CD14-positive monocyte (primary cell): ENCODE measurements around the gene HOXB4. TPM values are rescaled to one million over a fixed set of nuclear protein-coding genes. Genes with fewer than 3 reads are reported as not detected.

Experiments
- DNase-seq, 3 donors: peaks; one replicate each; pipeline ENCODE4 v3.0.0-alpha.2; 2011 to 2022
- H2AFZ ChIP-seq: 2 replicates; pipeline ENCODE4 v1.6.0; 2012; ENCODE audit warnings: mild to moderate bottlenecking, low read depth, low read length, inconsistent platforms; ENCODE audit not compliant: insufficient read depth, poor library complexity, severe bottlenecking
- H3K27ac ChIP-seq, 2 donors: 1 replicate in 1 of 2; 2 replicates in 1 of 2; pipeline ENCODE4 v1.5.1; 2012 to 2013; ENCODE audit warnings: low read length in 2 of 2, control low read depth in 1 of 2, inconsistent platforms in 1 of 2, low read depth in 1 of 2, mild to moderate bottlenecking in 1 of 2
- H3K27me3 ChIP-seq, 2 donors: one replicate each; pipeline versions ENCODE4 v1.6.0 to v1.6.1; 2011 to 2013; ENCODE audit warnings: low read length in 2 of 2; ENCODE audit not compliant: control insufficient read depth in 2 of 2, insufficient read depth in 2 of 2
- H3K36me3 ChIP-seq, 2 donors: replicated peaks in 1 of 2; 1 replicate in 1 of 2; 2 replicates in 1 of 2; pipeline versions ENCODE4 v1.5.1 to v1.6.1; 2012 to 2013; ENCODE audit warnings: low read length in 2 of 2, control low read depth in 1 of 2, inconsistent platforms in 1 of 2, mild to moderate bottlenecking in 1 of 2; ENCODE audit not compliant: insufficient read depth in 2 of 2, control insufficient read depth in 1 of 2
- H3K4me1 ChIP-seq, 2 donors: 1 replicate in 1 of 2; 2 replicates in 1 of 2; pipeline versions ENCODE4 v1.5.1 to v1.6.1; 2012 to 2013; ENCODE audit warnings: low read length in 2 of 2, control low read depth in 1 of 2, inconsistent platforms in 1 of 2, mild to moderate bottlenecking in 1 of 2, moderate library complexity in 1 of 2; ENCODE audit not compliant: insufficient read depth in 2 of 2, control insufficient read depth in 1 of 2
- H3K4me2 ChIP-seq: replicated peaks from 2 replicates; pipeline ENCODE3; 2012; ENCODE audit warnings: low read length, moderate library complexity, mild to moderate bottlenecking; ENCODE audit not compliant: poor library complexity, severe bottlenecking; ENCODE audit errors: extremely low read depth
- H3K4me3 ChIP-seq, 3 experiments: fragments of 200-600 bp in 1 of 3; sonication (generic) in 1 of 3; replicated peaks in 1 of 3; 1 replicate in 2 of 3; 2 replicates in 1 of 3; pipeline ENCODE4 v1.5.1; 2011 to 2013; ENCODE audit warnings: low read length in 3 of 3, mild to moderate bottlenecking in 3 of 3, control low read depth in 2 of 3, low read depth in 2 of 3, inconsistent platforms in 1 of 3, moderate library complexity in 1 of 3
- H3K79me2 ChIP-seq: 2 replicates; pipeline ENCODE4 v1.6.0; 2012; ENCODE audit warnings: mild to moderate bottlenecking, control low read depth, inconsistent platforms, low read length, moderate library complexity; ENCODE audit not compliant: insufficient read depth
- H3K9ac ChIP-seq: 2 replicates; pipeline ENCODE4 v1.6.0; 2017; ENCODE audit warnings: low read length, mild to moderate bottlenecking; ENCODE audit not compliant: insufficient read depth, poor library complexity, severe bottlenecking
- H3K9me3 ChIP-seq, 2 donors: replicated peaks in 1 of 2; 1 replicate in 1 of 2; 2 replicates in 1 of 2; pipeline versions ENCODE4 v1.5.1 to v1.6.1; 2012 to 2013; ENCODE audit warnings: low read length in 2 of 2, control low read depth in 1 of 2; ENCODE audit not compliant: control insufficient read depth in 1 of 2, insufficient read depth in 1 of 2
- H4K20me1 ChIP-seq: 2 replicates; pipeline ENCODE4 v1.6.0; 2012; ENCODE audit warnings: mild to moderate bottlenecking, low read length, control low read depth, moderate library complexity; ENCODE audit not compliant: insufficient read depth
- H3K27ac Mint-ChIP-seq, 7 donors: one replicate each; pipeline ENCODE4 v1.8.0; 2020; ENCODE audit warnings: mild to moderate bottlenecking in 7 of 7, mixed read lengths in 7 of 7, moderate library complexity in 6 of 7, inconsistent platforms in 2 of 7
- H3K27me3 Mint-ChIP-seq, 3 donors: one replicate each; pipeline ENCODE4 v1.8.0; 2021 to 2022; ENCODE audit warnings: low read depth in 3 of 3, mild to moderate bottlenecking in 3 of 3, mixed read lengths in 3 of 3, moderate library complexity in 3 of 3, inconsistent platforms in 1 of 3
- H3K36me3 Mint-ChIP-seq, 2 donors: one replicate each; pipeline ENCODE4 v1.8.0; 2020; ENCODE audit warnings: mixed read lengths in 2 of 2, inconsistent platforms in 1 of 2, mild to moderate bottlenecking in 1 of 2
- H3K4me1 Mint-ChIP-seq: one replicate; pipeline ENCODE4 v1.8.0; 2020; ENCODE audit warnings: mild to moderate bottlenecking, mixed read lengths
- H3K4me3 Mint-ChIP-seq, 2 donors: one replicate each; pipeline ENCODE4 v1.8.0; 2020; ENCODE audit warnings: mild to moderate bottlenecking in 2 of 2, mixed read lengths in 2 of 2, moderate library complexity in 1 of 2
- H3K9me3 Mint-ChIP-seq, 7 donors: one replicate each; pipeline ENCODE4 v1.8.0; 2020 to 2022; ENCODE audit warnings: mixed read lengths in 7 of 7, mild to moderate bottlenecking in 6 of 7, moderate library complexity in 6 of 7, inconsistent platforms in 2 of 7
- WGBS: methylation state at CpG from one replicate; pipeline ENCODE4 v1.1.5; 2013; ENCODE audit warnings: missing lambda C conversion rate; ENCODE audit not compliant: insufficient coverage; 5-methylcytosine and 5-hydroxymethylcytosine counted together
- intact Hi-C, 2 donors: fragments of 100-400 bp; cut with micrococcal nuclease; formaldehyde crosslinking; loops; one replicate each; pipeline versions ENCODE4 v1.15.0 to v1.15.1; 2023
- polyA plus RNA-seq, 3 donors: library from polyadenylated mRNA; depleted of rRNA in 1 of 3; unstranded in 2 of 3; stranded (reverse) in 1 of 3; fragments of 300-500 nt in 2 of 3; fragments of >200 nt in 1 of 3; fragmentation: Illumina TruSeq in 2 of 3; gene quantifications; 1 replicate in 2 of 3; 2 replicates in 1 of 3; pipeline ENCODE4 v1.2.3, GENCODE V29; 2012 to 2021
- TF ChIP-seq, protein P1 (sequence below): fragments of 200-600 bp; IDR thresholded peaks from one replicate; pipeline ENCODE4 v1.8.0; 2022; ENCODE audit warnings: antibody characterized with exemption, mild to moderate bottlenecking

The HOXB4 gene
- polyA plus RNA-seq, 3 donors, result 0.16 TPM; not detected in 2

- H3K9me3 ChIP-seq, result peaks cover 0 to 24% of the 10 kb centered on the region in 2 donors
- H3K9ac ChIP-seq, result no peak overlapping the region
- Mint-ChIP-seq H3K9me3 (peaks cover 4 to 45% (median 27%) of the 10 kb centered on the region in 7 donors), H3K27me3 (peaks cover 86 to 95% (median 90%) of the 10 kb centered on the region in 3 donors), H3K4me3 (peak overlapping the region; percentile 31 to 94), H3K4me1 (peaks cover 49% of the 10 kb centered on the region), H3K36me3 (peaks cover 13 to 21% of the 10 kb centered on the region in 2 donors), H3K27ac (no peak overlapping the region)
- WGBS, result 13% methylated on average over 7 of the region's 26 CpGs
- no peaks in the 10 kb centered on the region for H4K20me1 ChIP-seq
- peaks cover 77 to 93% of the 10 kb centered on the region in 2 donors for H3K27me3 ChIP-seq
- intact Hi-C loops, result no loop called here
- no peaks in the 10 kb centered on the region for H3K79me2 ChIP-seq
- TF ChIP-seq, protein P1, sequence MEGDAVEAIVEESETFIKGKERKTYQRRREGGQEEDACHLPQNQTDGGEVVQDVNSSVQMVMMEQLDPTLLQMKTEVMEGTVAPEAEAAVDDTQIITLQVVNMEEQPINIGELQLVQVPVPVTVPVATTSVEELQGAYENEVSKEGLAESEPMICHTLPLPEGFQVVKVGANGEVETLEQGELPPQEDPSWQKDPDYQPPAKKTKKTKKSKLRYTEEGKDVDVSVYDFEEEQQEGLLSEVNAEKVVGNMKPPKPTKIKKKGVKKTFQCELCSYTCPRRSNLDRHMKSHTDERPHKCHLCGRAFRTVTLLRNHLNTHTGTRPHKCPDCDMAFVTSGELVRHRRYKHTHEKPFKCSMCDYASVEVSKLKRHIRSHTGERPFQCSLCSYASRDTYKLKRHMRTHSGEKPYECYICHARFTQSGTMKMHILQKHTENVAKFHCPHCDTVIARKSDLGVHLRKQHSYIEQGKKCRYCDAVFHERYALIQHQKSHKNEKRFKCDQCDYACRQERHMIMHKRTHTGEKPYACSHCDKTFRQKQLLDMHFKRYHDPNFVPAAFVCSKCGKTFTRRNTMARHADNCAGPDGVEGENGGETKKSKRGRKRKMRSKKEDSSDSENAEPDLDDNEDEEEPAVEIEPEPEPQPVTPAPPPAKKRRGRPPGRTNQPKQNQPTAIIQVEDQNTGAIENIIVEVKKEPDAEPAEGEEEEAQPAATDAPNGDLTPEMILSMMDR, result no peak
- no peak for DNase-seq
- no peak overlapping the region for H3K27ac ChIP-seq
- no peak overlapping the region for H3K4me3 ChIP-seq
- H3K36me3 ChIP-seq, result no peaks in the 10 kb centered on the region
- peaks cover 32 to 50% of the 10 kb centered on the region in 2 donors for H3K4me1 ChIP-seq
- no peak overlapping the region for H3K4me2 ChIP-seq
- H2AFZ ChIP-seq, result no peak overlapping the region
Observed at GRCh38 chr17:48579760-48580554, 1.8 kb upstream of the HOXB4 start.

- Histone ChIP-seq H3K27me3 (peaks cover 76 to 93% of the 10 kb centered on the region in 2 donors), H4K20me1 (no peaks in the 10 kb centered on the region), H3K9ac (no peak overlapping the region), H3K9me3 (peaks cover 0 to 24% of the 10 kb centered on the region in 2 donors), H3K4me2 (peak overlapping the region; percentile 99), H3K4me1 (peaks cover 31 to 49% of the 10 kb centered on the region in 2 donors), H3K4me3 (peak overlapping the region in 1 of 3 experiments; percentile 86), H3K27ac (no peak overlapping the region), H2AFZ (no peak overlapping the region), H3K36me3 (no peaks in the 10 kb centered on the region), H3K79me2 (no peaks in the 10 kb centered on the region)
- peak overlapping the region; percentile 81 to 94 for H3K4me3 Mint-ChIP-seq
- TF ChIP-seq, protein P1, result no peak
- peaks cover 13 to 21% of the 10 kb centered on the region in 2 donors for H3K36me3 Mint-ChIP-seq
- H3K27me3 Mint-ChIP-seq, result peaks cover 86 to 90% (median 90%) of the 10 kb centered on the region in 3 donors
- no CpG with 5 or more reads among the region's 7 CpGs for WGBS
- intact Hi-C loops, result no loop called here
- peaks cover 49% of the 10 kb centered on the region for H3K4me1 Mint-ChIP-seq
- H3K27ac Mint-ChIP-seq, result no peak overlapping the region
- peaks cover 4 to 41% (median 24%) of the 10 kb centered on the region in 7 donors for H3K9me3 Mint-ChIP-seq
- no peak for DNase-seq
Observed at GRCh38 chr17:48579471-48579759, 1.3 kb upstream of the HOXB4 start.
